Adrenal gland (tissue), 12 donors: ENCODE data around the gene ARHGDIA. TPM values are rescaled to one million over a fixed set of nuclear protein-coding genes. Genes with fewer than 3 reads are reported as not detected.

Experiments used
- DNase-seq, 7 donors: peaks; one replicate each; pipeline ENCODE4 v3.0.0-alpha.2; 2019 to 2020
- H3K27ac ChIP-seq, 5 donors: fragments of 200-600 bp; sonication (generic) in 4 of 5; 1 replicate in 3 of 5; 2 replicates in 2 of 5; pipeline versions ENCODE4 v1.5.1 to v1.8.0; 2016 to 2020; ENCODE audit warnings: mild to moderate bottlenecking in 1 of 5
- H3K27me3 ChIP-seq: fragments of 200-600 bp; 2 replicates; pipeline ENCODE4 v1.8.0; 2021
- H3K36me3 ChIP-seq, 2 donors: fragments of 200-600 bp; replicated peaks in 1 of 2; 1 replicate in 1 of 2; 2 replicates in 1 of 2; pipeline versions ENCODE4 v1.5.1 to v1.8.0; 2018 to 2022
- H3K4me1 ChIP-seq, 2 donors: fragments of 200-600 bp; replicated peaks in 1 of 2; 1 replicate in 1 of 2; 2 replicates in 1 of 2; pipeline versions ENCODE4 v1.5.1 to v1.8.0; 2018 to 2021
- H3K4me3 ChIP-seq, 4 donors: fragments of 200-600 bp; sonication (generic) in 3 of 4; one replicate each; pipeline ENCODE4 v1.5.1; 2016 to 2018
- H3K9me3 ChIP-seq, 3 donors: fragments of 200-600 bp; sonication (generic) in 1 of 3; replicated peaks in 1 of 3; 1 replicate in 2 of 3; 2 replicates in 1 of 3; pipeline versions ENCODE4 v1.5.1 to v1.8.0; 2016 to 2021
- CTCF ChIP-seq, 6 experiments: fragments of 450-650 bp in 4 of 6; fragments of 200-600 bp in 2 of 6; sonication (generic) in 1 of 6; IDR thresholded peaks; 1 replicate in 5 of 6; 2 replicates in 1 of 6; pipeline versions ENCODE4 v1.5.1 to v1.8.0; 2016 to 2021; ENCODE audit warnings: antibody characterized with exemption in 6 of 6, mild to moderate bottlenecking in 2 of 6, moderate library complexity in 1 of 6
- POLR2A ChIP-seq, 2 donors: fragments of 450-650 bp; IDR thresholded peaks; one replicate each; pipeline ENCODE4 v1.6.1; 2017; ENCODE audit warnings: antibody characterized with exemption in 2 of 2, mild to moderate bottlenecking in 2 of 2, moderate library complexity in 1 of 2
- WGBS, 4 donors: extraction: QIAGEN DNeasy Blood & Tissue Kit in 2 of 4; methylation state at CpG; one replicate each; pipeline versions ENCODE4 v1.1.5 to v1.1.7; 2013 to 2017; 5-methylcytosine and 5-hydroxymethylcytosine counted together
- intact Hi-C, 2 donors: fragments of 100-400 bp; cut with DNase I; formaldehyde crosslinking; loops; one replicate each; pipeline versions ENCODE4 v1.14.1 to v1.15.0; 2022 to 2023
- polyA plus RNA-seq, 3 donors: library from polyadenylated mRNA; stranded (reverse); fragments of 200-250 nt in 2 of 3; fragments of 350-450 nt in 1 of 3; fragmentation: Illumina TruSeq in 1 of 3; extraction: RNeasy Lipid Tissue Mini Kit (QIAGEN cat#74804) in 1 of 3; gene quantifications; one replicate each; pipeline ENCODE4 v1.2.3, GENCODE V29; 2013 to 2014
- total RNA-seq, 9 donors: library from RNA; depleted of rRNA in 4 of 9; stranded (reverse); fragments of >200 nt in 4 of 9; fragments of 120-200 nt in 1 of 9; fragmentation: NEBNext Ultra II Directional in 1 of 9; extraction: Animal tissue kit (Norgen Biotek cat#: 25700) in 1 of 9; gene quantifications; one replicate each; pipeline versions ENCODE4 v1.1.0 to v1.2.4, GENCODE V29; 2013 to 2023
- donor health status: healthy with polysubstance abuse.
- donor health status: Bipolar disorder and iron deficiency.
- donor health status: DM: yes; HTN: yes; CAD: no.
- donor health status: DM: no; HTN: no; CAD: no.
- donor health status: DM: no; HTN: no; CAD: no.
- donor health status: DM: yes; HTN: yes; CAD: no.

ARHGDIA gene
- total and polyA plus RNA-seq, 12 donors: 123 to 491 (median 227) TPM

- 72 to 85% (median 74%) methylated on average over 13 to 24 of the region's 24 CpGs for WGBS, 4 donors
- H3K27ac ChIP-seq: peak overlapping the region in 3 of 5 donors; percentile 9 to 71 (median 49)
- no peaks in the 10 kb centered on the region for H3K9me3 ChIP-seq
- peaks cover 4 to 18% of the 10 kb centered on the region in 2 donors for H3K4me1 ChIP-seq
- intact Hi-C loops: no loop called here
- peaks cover 0 to 81% of the 10 kb centered on the region in 2 donors for H3K36me3 ChIP-seq
- H3K27me3 ChIP-seq: no peaks in the 10 kb centered on the region
- H3K4me3 ChIP-seq: no peak overlapping the region
- DNase-seq: peak in 3 of 7 donors; percentile 48 to 62 (median 52)
- no peak for TF ChIP-seq POLR2A (IDR thresholded peaks at IDR 0.05)
- no peak for TF ChIP-seq CTCF (IDR thresholded peaks at IDR 0.05)
Measured at GRCh38 chr17:81846743-81847689, 24.1 kb downstream of the ARHGDIA start.

- no peaks in the 10 kb centered on the region for H3K27me3 ChIP-seq
- 91 to 93% (median 92%) methylated on average over 23 to 38 of the region's 38 CpGs for WGBS, 4 donors
- intact Hi-C loops: no loop called here
- peak overlapping the region in 2 of 5 donors; percentile 49 to 71 for H3K27ac ChIP-seq
- peaks cover 0 to 72% of the 10 kb centered on the region in 2 donors for H3K36me3 ChIP-seq
- no peak overlapping the region for H3K4me3 ChIP-seq
- TF ChIP-seq CTCF (IDR thresholded peaks at IDR 0.05) (no peak), POLR2A (IDR thresholded peaks at IDR 0.05) (no peak)
- H3K9me3 ChIP-seq: no peaks in the 10 kb centered on the region
- DNase-seq: no peak
- H3K4me1 ChIP-seq: peaks cover 4 to 25% of the 10 kb centered on the region in 2 donors
Measured at GRCh38 chr17:81845881-81846742, 25.0 kb downstream of the ARHGDIA start.

- Histone ChIP-seq H3K36me3 (peaks cover 0 to 68% of the 10 kb centered on the region in 2 donors), H3K27ac (no peak overlapping the region), H3K4me1 (peaks cover 4 to 26% of the 10 kb centered on the region in 2 donors), H3K27me3 (no peaks in the 10 kb centered on the region), H3K9me3 (no peaks in the 10 kb centered on the region), H3K4me3 (no peak overlapping the region)
- no peak for DNase-seq
- intact Hi-C loops: no loop called here
- 86 to 93% (median 92%) methylated on average over 3 to 13 of the region's 13 CpGs for WGBS, 4 donors
- no peak for TF ChIP-seq CTCF (IDR thresholded peaks at IDR 0.05)
- no peak for TF ChIP-seq POLR2A (IDR thresholded peaks at IDR 0.05)
Measured at GRCh38 chr17:81845361-81845760, 25.8 kb downstream of the ARHGDIA start.

GRCh38 chr17:81844887-81845286 is 26.2 kb downstream of the ARHGDIA start:
- intact Hi-C loops: no loop called here
- no peak for DNase-seq
- Histone ChIP-seq H3K4me1 (peaks cover 4 to 26% of the 10 kb centered on the region in 2 donors), H3K27me3 (no peaks in the 10 kb centered on the region), H3K4me3 (no peak overlapping the region), H3K36me3 (peaks cover 0 to 63% of the 10 kb centered on the region in 2 donors), H3K9me3 (no peaks in the 10 kb centered on the region), H3K27ac (no peak overlapping the region)
- TF ChIP-seq CTCF (IDR thresholded peaks at IDR 0.05) (no peak), POLR2A (IDR thresholded peaks at IDR 0.05) (no peak)
- WGBS, 4 donors: 82 to 93% (median 91%) methylated on average over 2 to 13 of the region's 13 CpGs
